SK-N-SH treated with all-trans-retinoic acid at 6 μM for 48 hours (cell line): ENCODE data around the gene APOL4.
"Not testable (repeated sequence)": the region's sequence is repeated elsewhere in the genome, so short reads cannot be mapped to it uniquely, and the experiment has no call there.

Experiments
- ATAC-seq: fragments of 200-7000 bp; cut with Tn5 transposase; 3 replicates; pipeline ENCODE4 v1.9.1; 2020; ENCODE audit warnings: mild to moderate bottlenecking, moderate library complexity
- ARNTL ChIP-seq: fragments of 450-650 bp; formaldehyde crosslinking; IDR thresholded peaks from 2 replicates; pipeline ENCODE4 v1.5.0; 2020; ENCODE audit warnings: low read depth, mild to moderate bottlenecking, moderate library complexity, borderline replicate concordance
- BACH2 ChIP-seq: fragments of 250-450 bp; sonication (Bioruptor Pico); IDR thresholded peaks from 2 replicates; pipeline ENCODE4 v1.9.0; 2021; ENCODE audit warnings: mild to moderate bottlenecking, borderline replicate concordance
- ISL1 ChIP-seq: fragments of 250-450 bp; sonication (Bioruptor Pico); IDR thresholded peaks from 2 replicates; pipeline ENCODE4 v2.1.2; 2022; ENCODE audit warnings: mild to moderate bottlenecking, moderate library complexity
- OSR1 ChIP-seq: fragments of 250-450 bp; sonication (Bioruptor Pico); IDR thresholded peaks from 2 replicates; pipeline ENCODE4 v1.8.0; 2022; ENCODE audit warnings: moderate library complexity, mild to moderate bottlenecking, inconsistent platforms
- POU6F1 ChIP-seq: fragments of 250-450 bp; sonication (Bioruptor Pico); IDR thresholded peaks from 2 replicates; pipeline ENCODE4 v1.8.0; 2021; ENCODE audit warnings: low read depth, mild to moderate bottlenecking, moderate library complexity, borderline replicate concordance
- PPARA ChIP-seq: fragments of 250-450 bp; sonication (Bioruptor Pico); IDR thresholded peaks from 2 replicates; pipeline ENCODE4 v1.5.0; 2020; ENCODE audit warnings: mild to moderate bottlenecking, borderline replicate concordance
- RARB ChIP-seq: fragments of 250-450 bp; sonication (Bioruptor Pico); IDR thresholded peaks from 2 replicates; pipeline ENCODE4 v1.8.0; 2021; ENCODE audit warnings: mild to moderate bottlenecking, moderate library complexity
- TCF4 ChIP-seq: fragments of 250-450 bp; sonication (Bioruptor Pico); IDR thresholded peaks from 2 replicates; pipeline ENCODE4 v1.8.0; 2021; ENCODE audit warnings: mild to moderate bottlenecking, moderate library complexity, borderline replicate concordance
- TOX ChIP-seq: fragments of 250-450 bp; sonication (Bioruptor Pico); IDR thresholded peaks from 2 replicates; pipeline ENCODE4 v1.8.0; 2021; ENCODE audit warnings: mild to moderate bottlenecking, moderate library complexity, borderline replicate concordance
- TSHZ2 ChIP-seq: fragments of 250-450 bp; sonication (Bioruptor Pico); IDR thresholded peaks from 2 replicates; pipeline ENCODE4 v1.5.0; 2020; ENCODE audit warnings: mild to moderate bottlenecking, moderate library complexity
- ZC3H10 ChIP-seq: fragments of 250-450 bp; sonication (Bioruptor Pico); IDR thresholded peaks from 2 replicates; pipeline ENCODE4 v1.5.1; 2021; ENCODE audit warnings: mild to moderate bottlenecking, moderate library complexity
- ZFP30 ChIP-seq: fragments of 450-650 bp; formaldehyde crosslinking; IDR thresholded peaks from 2 replicates; pipeline ENCODE4 v1.5.0; 2022; ENCODE audit warnings: mild to moderate bottlenecking, moderate library complexity
- ZNF565 ChIP-seq: fragments of 450-650 bp; formaldehyde crosslinking; conservative IDR thresholded peaks from 2 replicates; pipeline ENCODE4 v1.5.0; 2020; ENCODE audit warnings: low read depth, mild to moderate bottlenecking, moderate library complexity
- ZNF70 ChIP-seq: fragments of 450-650 bp; formaldehyde crosslinking; IDR thresholded peaks from 2 replicates; pipeline ENCODE4 v1.5.0; 2020; ENCODE audit warnings: mild to moderate bottlenecking, moderate library complexity
- ZNF8 ChIP-seq: fragments of 450-650 bp; formaldehyde crosslinking; IDR thresholded peaks from 2 replicates; pipeline ENCODE4 v1.5.0; 2020; ENCODE audit warnings: mild to moderate bottlenecking, moderate library complexity
- TF ChIP-seq, protein P1 (sequence below): fragments of 250-450 bp; sonication (Bioruptor Pico); IDR thresholded peaks from 2 replicates; pipeline ENCODE4 v1.8.0; 2020; ENCODE audit warnings: mild to moderate bottlenecking, moderate library complexity, borderline replicate concordance
- TF ChIP-seq, protein P2 (sequence below): fragments of 250-450 bp; sonication (Bioruptor Pico); IDR thresholded peaks from 2 replicates; pipeline ENCODE4 v1.5.1; 2021; ENCODE audit warnings: mild to moderate bottlenecking, moderate library complexity

Gene APOL4

DNA sequence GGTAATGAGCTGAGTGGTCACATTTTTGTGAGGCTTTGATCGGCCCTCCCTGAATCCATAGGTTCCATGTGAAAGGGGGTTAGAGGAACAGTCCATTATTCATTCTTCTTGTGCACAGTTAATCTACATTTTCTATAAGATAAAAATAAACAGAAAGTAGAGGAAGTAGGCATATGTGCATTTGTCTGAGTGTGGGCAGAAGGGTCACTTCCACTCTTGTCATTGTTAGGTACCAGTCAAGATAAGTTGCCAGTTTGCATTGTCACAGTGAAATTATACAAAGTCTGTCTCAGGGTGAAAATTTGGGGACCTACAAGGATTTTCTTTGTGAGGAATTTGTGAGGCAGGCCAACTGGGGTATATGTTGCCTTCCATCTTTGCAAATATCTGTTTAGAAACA is 4.6 kb upstream of the APOL4 start (continued):
- TF ChIP-seq, protein P1, sequence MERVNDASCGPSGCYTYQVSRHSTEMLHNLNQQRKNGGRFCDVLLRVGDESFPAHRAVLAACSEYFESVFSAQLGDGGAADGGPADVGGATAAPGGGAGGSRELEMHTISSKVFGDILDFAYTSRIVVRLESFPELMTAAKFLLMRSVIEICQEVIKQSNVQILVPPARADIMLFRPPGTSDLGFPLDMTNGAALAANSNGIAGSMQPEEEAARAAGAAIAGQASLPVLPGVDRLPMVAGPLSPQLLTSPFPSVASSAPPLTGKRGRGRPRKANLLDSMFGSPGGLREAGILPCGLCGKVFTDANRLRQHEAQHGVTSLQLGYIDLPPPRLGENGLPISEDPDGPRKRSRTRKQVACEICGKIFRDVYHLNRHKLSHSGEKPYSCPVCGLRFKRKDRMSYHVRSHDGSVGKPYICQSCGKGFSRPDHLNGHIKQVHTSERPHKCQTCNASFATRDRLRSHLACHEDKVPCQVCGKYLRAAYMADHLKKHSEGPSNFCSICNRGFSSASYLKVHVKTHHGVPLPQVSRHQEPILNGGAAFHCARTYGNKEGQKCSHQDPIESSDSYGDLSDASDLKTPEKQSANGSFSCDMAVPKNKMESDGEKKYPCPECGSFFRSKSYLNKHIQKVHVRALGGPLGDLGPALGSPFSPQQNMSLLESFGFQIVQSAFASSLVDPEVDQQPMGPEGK (CRISPR knock-in tag): no peak
- no peak for TF ChIP-seq ARNTL (CRISPR knock-in tag)
- TF ChIP-seq ZNF8 (CRISPR knock-in tag): no peak
- TF ChIP-seq, all 23 proteins: peak for 0

- ATAC-seq: not testable (repeated sequence)
Observed at GRCh38 chr22:36205573-36205972, 4.0 kb upstream of the APOL4 start.

GRCh38 chr22:36204632-36205015 is 3.0 kb upstream of the APOL4 start:
- no peak for TF ChIP-seq ZNF8 (CRISPR knock-in tag)
- TF ChIP-seq ISL1 (CRISPR knock-in tag): no peak
- no peak for TF ChIP-seq TOX
- no peak for TF ChIP-seq TCF4 (CRISPR knock-in tag)
- no peak for TF ChIP-seq TSHZ2 (CRISPR knock-in tag)
- TF ChIP-seq ARNTL (CRISPR knock-in tag): no peak
- no peak for TF ChIP-seq POU6F1
- TF ChIP-seq ZNF565: no peak
- TF ChIP-seq ZC3H10: no peak
- TF ChIP-seq, protein P1 (CRISPR knock-in tag): no peak
- TF ChIP-seq, protein P2, sequence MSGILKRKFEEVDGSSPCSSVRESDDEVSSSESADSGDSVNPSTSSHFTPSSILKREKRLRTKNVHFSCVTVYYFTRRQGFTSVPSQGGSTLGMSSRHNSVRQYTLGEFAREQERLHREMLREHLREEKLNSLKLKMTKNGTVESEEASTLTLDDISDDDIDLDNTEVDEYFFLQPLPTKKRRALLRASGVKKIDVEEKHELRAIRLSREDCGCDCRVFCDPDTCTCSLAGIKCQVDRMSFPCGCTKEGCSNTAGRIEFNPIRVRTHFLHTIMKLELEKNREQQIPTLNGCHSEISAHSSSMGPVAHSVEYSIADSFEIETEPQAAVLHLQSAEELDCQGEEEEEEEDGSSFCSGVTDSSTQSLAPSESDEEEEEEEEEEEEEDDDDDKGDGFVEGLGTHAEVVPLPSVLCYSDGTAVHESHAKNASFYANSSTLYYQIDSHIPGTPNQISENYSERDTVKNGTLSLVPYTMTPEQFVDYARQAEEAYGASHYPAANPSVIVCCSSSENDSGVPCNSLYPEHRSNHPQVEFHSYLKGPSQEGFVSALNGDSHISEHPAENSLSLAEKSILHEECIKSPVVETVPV (CRISPR knock-in tag): no peak
- no peak for ATAC-seq

DNA sequence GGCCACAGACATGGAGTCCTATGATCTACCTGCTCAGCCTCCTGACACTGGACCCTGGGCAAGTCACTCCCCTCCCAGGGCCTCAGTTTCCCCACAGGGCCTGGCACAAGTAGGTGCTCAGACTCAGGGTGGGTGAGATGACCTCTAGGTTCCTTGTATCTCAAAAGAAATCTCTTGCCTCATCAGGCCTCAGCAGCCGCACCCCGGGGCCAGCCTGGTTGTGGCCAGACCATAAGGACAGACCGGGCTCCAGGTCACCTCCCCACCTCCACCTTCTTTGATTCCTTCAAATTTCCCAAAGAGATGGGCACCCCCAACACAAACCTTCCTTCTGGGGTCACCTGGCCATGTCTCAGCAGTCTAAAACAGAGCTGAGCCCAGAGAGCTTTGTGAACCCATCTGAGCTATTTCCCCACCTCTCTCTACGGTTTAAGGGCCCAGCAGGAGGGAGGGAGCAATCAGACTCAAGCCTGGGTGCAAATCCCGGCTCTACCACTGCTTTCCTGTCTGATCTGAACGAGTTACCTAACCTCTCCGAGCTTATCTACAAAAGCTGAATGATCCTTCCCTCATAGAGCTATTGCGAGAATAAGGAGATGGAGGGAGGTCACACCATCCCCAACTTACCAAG is 2.5 kb upstream of the APOL4 start:
- ATAC-seq: no peak
- no peak for TF ChIP-seq ZNF70 (CRISPR knock-in tag)
- no peak for TF ChIP-seq ZFP30 (CRISPR knock-in tag)
- no peak for TF ChIP-seq RARB
- TF ChIP-seq, protein P2 (CRISPR knock-in tag): no peak
- TF ChIP-seq ZNF565: no peak
- TF ChIP-seq ZC3H10: no peak
- no peak for TF ChIP-seq PPARA (CRISPR knock-in tag)
- TF ChIP-seq TOX: no peak
- no peak for TF ChIP-seq OSR1 (CRISPR knock-in tag)
- TF ChIP-seq POU6F1: no peak
- TF ChIP-seq, protein P1 (CRISPR knock-in tag): no peak
- TF ChIP-seq ISL1 (CRISPR knock-in tag): no peak
- no peak for TF ChIP-seq BACH2 (CRISPR knock-in tag)
